ENCODE measurements around the gene PKN1.
"Not testable (repeated sequence)": the region's sequence is repeated elsewhere in the genome, so short reads cannot be mapped to it uniquely, and the experiment has no call there.

PKN1 gene

DNA sequence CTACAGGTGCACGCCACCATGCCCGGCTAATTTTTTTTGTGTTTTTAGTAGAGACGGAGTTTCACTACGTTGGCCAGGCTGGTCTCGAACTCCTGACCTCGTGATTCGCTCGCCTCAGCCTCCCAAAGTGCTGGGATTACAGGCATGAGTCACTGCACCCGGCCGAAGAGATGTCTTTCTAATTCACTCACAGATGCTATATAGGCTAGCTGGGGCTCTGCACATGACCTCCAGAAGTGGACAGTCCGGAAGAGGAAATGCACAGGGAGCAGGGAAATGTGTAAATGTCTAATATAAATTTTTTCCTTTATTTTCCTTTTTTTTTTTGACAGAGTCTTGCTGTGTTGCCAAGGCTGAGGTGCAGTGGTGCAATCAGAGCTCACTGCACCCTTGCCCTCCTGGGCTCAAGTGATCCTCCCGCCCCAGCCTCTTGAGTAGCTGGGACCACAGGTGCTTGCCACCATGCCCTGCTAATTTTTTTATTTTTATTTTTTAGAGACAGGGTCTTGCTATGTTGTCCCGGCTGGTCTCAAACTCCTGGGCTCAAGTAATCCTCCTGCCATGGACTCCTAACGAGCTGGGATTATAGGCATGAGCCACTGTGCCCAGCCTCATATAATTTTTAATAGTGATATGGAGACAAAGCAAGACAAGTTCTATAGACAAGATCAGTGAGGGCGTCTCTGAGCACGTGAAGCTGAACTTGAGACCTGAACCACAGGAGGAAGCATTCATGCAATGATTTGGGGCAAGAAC is 54.4 kb downstream of the PKN1 start:
- DNase-seq (ENCODE audit: low spot score), result no peak

- DNase-seq (ENCODE audit: low spot score), result no peak
These were observed 59.7 kb downstream of the PKN1 start for GRCh38 chr19:14492756-14493337.

DNA sequence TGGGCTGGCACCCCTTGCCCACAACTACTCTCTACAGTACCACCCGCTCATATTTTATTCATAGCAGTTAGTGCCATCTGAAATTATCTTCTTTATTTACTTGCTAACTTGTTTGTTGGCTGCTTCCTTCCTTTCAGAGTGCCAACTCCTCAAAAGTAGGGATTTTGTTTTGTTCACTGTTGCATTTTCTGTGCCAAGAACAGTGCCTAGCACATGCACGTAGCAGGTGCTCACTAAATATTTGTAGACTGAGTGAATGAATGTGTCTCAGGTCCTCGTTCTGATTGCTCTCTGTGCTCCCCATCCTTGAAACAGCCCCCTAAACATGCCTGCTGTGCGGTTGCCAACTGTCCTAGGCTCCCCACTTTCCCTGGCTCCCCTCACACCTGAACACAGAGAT is 61.3 kb downstream of the PKN1 start:
- DNase-seq (ENCODE audit: low spot score), result no peak

DNA sequence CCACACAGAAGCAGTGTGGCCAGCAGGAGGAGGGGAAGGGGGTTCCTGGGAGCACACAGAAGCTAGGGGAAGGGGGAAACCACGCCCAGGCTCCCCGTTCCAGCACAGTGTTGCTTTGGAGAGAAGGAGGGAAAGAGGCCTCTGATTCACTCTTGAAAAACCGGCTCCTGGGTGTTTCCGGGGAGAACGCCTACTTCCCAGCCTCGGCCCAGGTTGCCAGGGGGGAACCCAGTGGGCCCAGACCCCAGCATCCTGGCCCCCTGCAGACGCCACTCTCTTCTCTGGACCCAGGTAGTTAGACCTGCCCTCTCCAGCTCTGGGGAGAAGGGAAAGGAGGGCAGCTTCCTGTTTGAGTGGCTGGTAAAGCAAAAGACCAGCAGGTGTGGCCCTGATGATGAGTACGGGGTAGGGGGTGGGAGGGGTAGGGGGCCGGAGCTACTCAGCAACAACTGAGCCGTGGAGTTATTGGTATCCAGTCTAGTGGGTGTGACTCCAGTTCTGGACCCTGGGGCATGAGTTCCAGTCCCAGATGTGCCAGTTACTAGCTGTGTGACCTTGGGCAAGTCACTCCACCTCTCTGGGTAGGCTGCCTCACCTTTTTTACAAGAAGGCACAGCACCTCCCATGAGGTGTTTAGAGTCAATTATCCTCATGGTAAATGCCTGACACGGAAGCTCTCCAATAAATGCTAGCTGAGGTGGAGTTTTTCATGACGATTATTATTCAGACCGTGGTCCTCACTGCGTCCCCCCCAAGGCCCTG is 62.0 kb downstream of the PKN1 start:
- DNase-seq (ENCODE audit: low spot score), result peak; percentile 35

DNA sequence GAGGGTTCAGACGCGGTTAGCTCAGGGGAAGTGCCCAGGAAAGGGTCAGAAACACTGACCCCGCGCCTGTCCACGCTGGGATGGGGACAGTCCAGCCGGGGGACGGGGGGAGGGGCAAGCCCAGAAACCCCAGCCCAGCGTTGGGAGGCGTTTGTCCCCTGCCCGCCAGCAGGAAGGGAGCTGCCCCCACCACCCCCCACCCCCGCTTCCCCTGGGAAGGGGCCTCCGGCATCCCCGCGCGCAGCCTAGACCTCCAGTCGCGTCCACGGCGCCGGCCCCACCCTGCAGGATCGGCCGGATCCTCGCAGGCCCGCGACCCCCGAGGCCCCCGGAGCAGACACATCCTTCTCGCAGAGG is 62.5 kb downstream of the PKN1 start:
- DNase-seq (ENCODE audit: low spot score), result peak; percentile 28

- peak; percentile 100 for DNase-seq (ENCODE audit: low spot score)
These were observed 63.1 kb downstream of the PKN1 start, which contains the start of gene GIPC1 for GRCh38 chr19:14496029-14496833. GIPC1 (minus strand) TSS chr19:14496127; CDS start chr19:14482976, 13,151 bp downstream.

GRCh38 chr19:14496834-14497227 is 63.7 kb downstream of the PKN1 start:
- DNase-seq (ENCODE audit: low spot score), result no peak

- no peak for DNase-seq (ENCODE audit: low spot score)
These were observed 64.3 kb downstream of the PKN1 start for GRCh38 chr19:14497228-14497921.

GRCh38 chr19:14502334-14503092 is 69.4 kb downstream of the PKN1 start:
- no peak for DNase-seq (ENCODE audit: low spot score)

- no peak for DNase-seq (ENCODE audit: low spot score)
These were observed 70.2 kb downstream of the PKN1 start for GRCh38 chr19:14503285-14503684.

- DNase-seq (ENCODE audit: low spot score), result not testable (repeated sequence)
These were observed 71.5 kb downstream of the PKN1 start for GRCh38 chr19:14504575-14504974.

DNA sequence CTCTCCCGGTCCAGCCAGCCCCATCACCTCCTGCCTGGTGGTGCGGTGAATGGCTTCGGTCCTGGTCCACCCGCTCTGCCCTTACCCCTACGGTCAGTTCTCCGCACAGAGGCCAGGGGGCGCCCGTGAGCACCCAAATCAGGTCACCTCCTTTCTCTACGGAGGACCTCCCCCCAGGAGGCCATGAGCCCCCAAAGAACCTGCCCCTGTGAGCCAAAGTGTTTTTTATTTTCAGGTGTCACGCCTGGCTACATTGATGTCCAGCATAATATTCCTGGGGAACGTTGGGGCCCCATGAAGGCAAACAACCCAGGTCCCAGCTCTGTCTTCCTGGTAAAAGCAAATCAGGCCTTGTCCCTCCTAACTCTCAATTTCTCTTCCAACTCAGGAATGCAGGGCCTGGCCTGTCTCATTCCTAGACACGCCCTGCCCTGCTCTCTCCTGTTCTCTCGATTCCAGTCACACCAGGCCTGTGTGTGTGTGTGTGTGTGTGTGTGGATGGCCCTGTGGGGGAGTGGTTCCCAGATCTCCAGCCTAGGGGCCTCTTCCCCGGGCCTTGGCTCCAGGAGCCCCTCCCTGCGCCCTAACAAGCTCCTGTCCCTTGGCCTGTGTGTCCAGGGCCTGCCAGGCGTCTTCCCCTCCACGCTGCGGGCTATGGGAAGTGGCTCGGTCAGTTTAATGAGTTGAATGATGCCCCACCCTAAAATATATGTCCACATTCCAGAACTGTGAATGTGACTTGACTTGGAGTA is 72.6 kb downstream of the PKN1 start:
- no peak for DNase-seq (ENCODE audit: low spot score)

- DNase-seq (ENCODE audit: low spot score), result peak; percentile 53
These were observed 74.8 kb downstream of the PKN1 start for GRCh38 chr19:14507704-14508542.

- no peak for DNase-seq (ENCODE audit: low spot score)
These were observed 77.5 kb downstream of the PKN1 start for GRCh38 chr19:14510311-14511228.

GRCh38 chr19:14511229-14511593 is 78.1 kb downstream of the PKN1 start:
- DNase-seq (ENCODE audit: low spot score), result no peak

DNA sequence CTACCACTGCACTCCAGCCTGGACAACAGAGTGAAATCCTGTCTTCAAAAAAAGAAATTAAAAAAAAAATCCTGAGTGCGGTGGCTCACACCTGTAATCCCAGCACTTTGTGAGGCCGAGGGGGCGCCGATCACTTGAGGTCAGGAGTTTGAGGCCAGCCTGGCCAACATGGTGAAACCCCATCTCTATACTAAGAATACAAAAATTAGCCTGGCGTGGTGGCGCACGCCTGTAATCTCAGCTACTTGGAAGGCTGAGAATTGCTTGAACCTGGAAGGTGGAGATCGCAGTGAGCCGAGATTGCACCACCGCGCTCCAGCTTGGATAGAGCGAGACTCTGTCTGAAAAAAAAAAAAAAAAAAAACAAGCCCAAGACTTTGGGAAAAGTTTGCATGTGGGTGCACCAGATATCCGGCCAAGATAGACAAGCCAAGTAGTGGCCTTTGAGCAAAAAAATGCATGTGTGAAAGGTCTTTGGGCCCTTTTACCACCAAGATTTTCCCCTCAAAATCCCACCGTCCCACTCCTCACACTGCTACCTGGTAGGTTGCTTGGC is 79.4 kb downstream of the PKN1 start:
- no peak for DNase-seq (ENCODE audit: low spot score)

DNA sequence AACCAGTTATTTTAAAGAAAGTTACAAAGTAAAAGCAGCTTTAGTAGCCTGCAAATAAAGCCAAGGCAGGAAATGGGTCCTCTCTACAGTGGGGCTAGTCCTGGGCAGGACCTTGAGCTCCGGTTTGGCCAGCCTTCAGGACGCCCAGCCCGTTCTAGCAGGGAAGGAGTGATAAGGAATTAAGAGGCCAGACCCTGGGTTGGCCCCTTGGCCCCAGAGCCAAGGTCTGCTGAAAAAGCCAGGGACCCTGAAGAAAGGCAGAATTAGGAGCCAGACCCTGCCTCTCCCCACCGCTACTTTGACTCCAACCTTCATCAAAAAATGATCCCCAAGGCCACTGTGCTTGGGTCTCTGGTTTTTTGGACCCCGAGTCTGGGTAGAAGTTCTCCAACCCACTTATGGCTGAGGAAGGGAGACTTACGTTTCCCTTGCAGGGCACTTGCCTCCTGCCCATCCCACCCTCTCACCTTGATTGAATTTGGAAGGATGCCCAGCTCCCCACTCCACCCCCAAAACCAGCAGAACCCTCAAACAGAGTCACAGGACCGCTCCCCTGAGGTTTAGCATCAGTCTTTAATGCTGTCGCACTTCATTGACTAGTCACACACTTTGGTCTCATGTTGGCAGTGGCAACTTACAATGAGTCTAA is 81.2 kb downstream of the PKN1 start:
- no peak for DNase-seq (ENCODE audit: low spot score)
